ENCODE results near the gene CARD14. TPM values are rescaled to one million over a fixed set of nuclear protein-coding genes. Genes with fewer than 3 reads are reported as not detected.

Gene CARD14
- total RNA-seq (ENCODE audit: low replicate concordance): 0.56 and 0.60 TPM in 2 replicates

DNA sequence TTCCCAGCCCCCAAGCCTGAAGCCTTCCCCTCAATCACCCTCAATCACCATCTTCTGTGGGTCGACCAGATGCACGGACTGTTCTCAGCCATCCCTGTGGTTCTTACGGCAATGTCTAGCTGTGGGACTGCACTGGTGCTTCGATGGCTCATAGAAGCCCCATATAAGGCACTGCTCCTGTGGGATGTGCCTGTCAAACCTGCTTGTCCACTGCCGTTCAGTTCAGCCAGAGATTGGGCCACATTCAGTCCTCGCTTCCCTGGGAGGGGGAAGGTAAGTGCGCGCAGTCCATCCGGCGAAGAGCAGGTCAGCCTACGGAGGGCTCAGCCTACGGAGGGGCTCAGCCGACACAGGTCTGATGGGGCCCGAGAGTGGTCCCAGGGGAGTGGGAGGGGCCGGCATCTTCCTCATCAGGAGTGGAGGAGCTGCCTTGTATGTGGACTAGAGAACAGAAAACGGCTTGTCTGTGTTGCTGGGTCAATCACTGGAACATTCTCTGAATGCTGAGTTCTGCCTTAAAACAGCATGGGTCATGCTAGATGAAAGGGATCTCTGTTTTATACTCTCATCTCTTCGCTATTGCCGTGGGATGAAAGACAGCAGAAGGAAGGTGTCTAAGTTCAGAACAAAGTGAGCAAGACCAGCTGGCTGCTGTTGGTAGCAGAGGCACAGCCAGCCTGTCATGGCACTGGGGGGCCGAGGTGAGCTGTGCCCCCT is at the start of gene CARD14:
Gene CARD14 (plus strand): TSS at position 247 of the 717 bp plus-strand sequence. CDS start 11,409 bp downstream, outside the sequence.
- peaks cover 6% of the 10 kb centered on the region for H3K27me3 Mint-ChIP-seq (ENCODE audit: insufficient read depth, low read depth)
- no peak within 1 kb of the TSS for H3K4me3 Mint-ChIP-seq
- H3K4me3 ChIP-seq: no peak within 1 kb of the TSS
- H3K27ac Mint-ChIP-seq: peak within 1 kb of the TSS; percentile 50
- H3K27me3 ChIP-seq: no peaks in the 10 kb centered on the region
- H3K27ac ChIP-seq: no peak within 1 kb of the TSS
- H3K4me1 ChIP-seq: no peaks in the 10 kb centered on the region
- no peak within 1 kb of the TSS for H2AFZ ChIP-seq (replicated peaks)
- H3K36me3 ChIP-seq: no peaks in the 10 kb centered on the region
- H3K36me3 Mint-ChIP-seq: no peaks in the 10 kb centered on the region
- no peaks in the 10 kb centered on the region for H4K20me1 ChIP-seq (ENCODE audit: low read depth)
- DNase-seq (ENCODE audit: low spot score): no peak
- H3F3A ChIP-seq (ENCODE audit: low read depth): no peaks in the 10 kb centered on the region
- TF ChIP-seq EZH2phosphoT487 (IDR thresholded peaks at IDR 0.05) (no peak), EZH2 (IDR thresholded peaks at IDR 0.05) (no peak), CTCF (IDR thresholded peaks at IDR 0.05) (no peak)
- peaks cover 5% of the 10 kb centered on the region for H3K4me1 Mint-ChIP-seq
- H3K9me3 Mint-ChIP-seq: no peaks in the 10 kb centered on the region
- H3K9ac ChIP-seq: no peak within 1 kb of the TSS
- no peaks in the 10 kb centered on the region for H3K9me3 ChIP-seq (ENCODE audit: low read depth)
- no peaks in the 10 kb centered on the region for H3K79me2 ChIP-seq (ENCODE audit: low read depth)
- H3K4me2 ChIP-seq: no peak within 1 kb of the TSS

DNA sequence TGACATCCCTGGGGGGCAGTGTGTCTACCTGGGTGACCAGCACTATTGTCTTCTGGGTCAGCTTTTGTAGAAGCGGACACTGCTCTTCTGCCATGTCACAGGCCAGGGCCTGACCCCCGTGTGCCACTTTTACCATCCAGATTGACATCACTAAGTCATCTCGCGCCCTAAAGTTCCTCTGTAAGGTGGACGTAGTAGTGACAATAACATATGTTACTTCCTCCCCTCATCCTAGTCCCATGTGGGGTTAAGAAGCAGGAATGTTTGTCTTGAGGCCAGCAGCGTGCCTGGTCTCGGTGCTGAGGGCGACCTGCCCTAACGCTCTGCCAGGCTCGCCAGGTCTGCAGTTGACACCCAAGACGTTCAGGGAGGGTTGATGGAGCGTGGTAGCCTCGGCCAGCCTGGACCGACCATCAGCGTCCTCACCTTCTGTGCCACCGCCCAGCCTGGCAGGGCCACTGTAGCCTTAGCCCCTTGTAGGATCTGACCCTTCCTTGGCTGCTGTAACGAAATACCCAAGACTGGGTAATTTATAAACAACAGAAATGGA is 47.7 kb upstream of the CARD14 start:
- H3K4me3 ChIP-seq: no peak overlapping the region
- peaks cover 8% of the 10 kb centered on the region for H3F3A ChIP-seq (ENCODE audit: low read depth)
- H3K4me3 Mint-ChIP-seq: peak overlapping the region; percentile 13
- H3K27ac ChIP-seq: no peak overlapping the region
- no peak for DNase-seq (ENCODE audit: low spot score)
- H3K27me3 Mint-ChIP-seq (ENCODE audit: insufficient read depth, low read depth): peaks cover 6% of the 10 kb centered on the region
- TF ChIP-seq CTCF (IDR thresholded peaks at IDR 0.05) (no peak), EZH2phosphoT487 (IDR thresholded peaks at IDR 0.05) (no peak), EZH2 (IDR thresholded peaks at IDR 0.05) (no peak)
- no peak overlapping the region for H3K27ac Mint-ChIP-seq
- no peaks in the 10 kb centered on the region for H4K20me1 ChIP-seq (ENCODE audit: low read depth)
- H3K36me3 ChIP-seq: no peaks in the 10 kb centered on the region
- H3K79me2 ChIP-seq (ENCODE audit: low read depth): no peaks in the 10 kb centered on the region
- no peak overlapping the region for H2AFZ ChIP-seq (replicated peaks)
- H3K4me1 ChIP-seq: peaks cover 11% of the 10 kb centered on the region
- H3K9me3 Mint-ChIP-seq: no peaks in the 10 kb centered on the region
- H3K36me3 Mint-ChIP-seq: no peaks in the 10 kb centered on the region
- peaks cover 15% of the 10 kb centered on the region for H3K4me1 Mint-ChIP-seq
- H3K27me3 ChIP-seq: no peaks in the 10 kb centered on the region
- no peaks in the 10 kb centered on the region for H3K9me3 ChIP-seq (ENCODE audit: low read depth)
- no peak overlapping the region for H3K9ac ChIP-seq
- H3K4me2 ChIP-seq: no peak overlapping the region

DNA sequence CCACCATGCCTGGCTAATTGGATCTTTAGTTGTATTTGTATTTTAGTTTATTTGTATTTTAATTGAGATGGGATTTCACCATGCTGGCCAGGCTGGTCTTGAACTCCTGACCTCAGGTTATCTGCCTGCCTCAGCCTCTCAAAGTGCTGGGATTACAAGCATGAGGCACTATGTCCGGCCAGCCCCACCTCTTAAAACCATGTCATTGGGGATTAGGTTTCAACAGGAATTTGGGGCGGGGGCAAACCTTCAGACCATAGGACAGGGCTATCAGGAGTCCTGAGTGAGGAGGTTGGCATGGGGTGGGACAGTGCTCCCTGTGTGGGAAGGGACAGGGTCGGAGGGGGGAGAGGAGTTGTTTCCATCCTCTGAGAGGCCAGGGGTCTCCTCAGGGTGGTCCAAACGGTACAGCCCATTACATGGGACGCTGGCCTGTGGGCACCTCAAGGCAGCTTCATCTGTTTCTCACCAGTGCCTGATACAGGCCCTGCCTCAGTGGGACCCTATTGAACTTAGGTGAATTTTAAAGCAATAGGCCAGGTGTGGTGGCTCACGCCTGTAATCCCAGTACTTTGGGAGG is 46.8 kb upstream of the CARD14 start:
- no peak overlapping the region for H3K27ac ChIP-seq
- no peak overlapping the region for H3K4me3 ChIP-seq
- H3K36me3 ChIP-seq: no peaks in the 10 kb centered on the region
- no peak overlapping the region for H2AFZ ChIP-seq (replicated peaks)
- Mint-ChIP-seq H3K27ac (peak overlapping the region; percentile 37), H3K9me3 (no peaks in the 10 kb centered on the region), H3K27me3 (ENCODE audit: insufficient read depth, low read depth) (peaks cover 6% of the 10 kb centered on the region), H3K4me3 (no peak overlapping the region), H3K36me3 (no peaks in the 10 kb centered on the region), H3K4me1 (peaks cover 15% of the 10 kb centered on the region)
- no peaks in the 10 kb centered on the region for H3K27me3 ChIP-seq
- H3K4me1 ChIP-seq: peaks cover 11% of the 10 kb centered on the region
- H3K4me2 ChIP-seq: no peak overlapping the region
- peaks cover 8% of the 10 kb centered on the region for H3F3A ChIP-seq (ENCODE audit: low read depth)
- no peaks in the 10 kb centered on the region for H4K20me1 ChIP-seq (ENCODE audit: low read depth)
- DNase-seq (ENCODE audit: low spot score): no peak
- H3K79me2 ChIP-seq (ENCODE audit: low read depth): no peaks in the 10 kb centered on the region
- no peak overlapping the region for H3K9ac ChIP-seq
- no peaks in the 10 kb centered on the region for H3K9me3 ChIP-seq (ENCODE audit: low read depth)
- TF ChIP-seq EZH2phosphoT487 (IDR thresholded peaks at IDR 0.05): no peak
- TF ChIP-seq EZH2 (IDR thresholded peaks at IDR 0.05): no peak
- no peak for TF ChIP-seq CTCF (IDR thresholded peaks at IDR 0.05)
